ENCODE measurements around the gene COL23A1.
"Not testable (repeated sequence)": the region's sequence is repeated elsewhere in the genome, so short reads cannot be mapped to it uniquely, and the experiment has no call there.

Gene COL23A1

GRCh38 chr5:178237431-178238312 lies 352.5 kb downstream of the COL23A1 start:
- peak; percentile 55 for DNase-seq (ENCODE audit: low read depth)

- DNase-seq (ENCODE audit: low read depth), result no peak
These were observed 353.5 kb downstream of the COL23A1 start for GRCh38 chr5:178236679-178237078.

- no peak for DNase-seq (ENCODE audit: low read depth)
These were observed 354.1 kb downstream of the COL23A1 start for GRCh38 chr5:178236126-178236525.

- no peak for DNase-seq (ENCODE audit: low read depth)
These were observed 354.6 kb downstream of the COL23A1 start for GRCh38 chr5:178235588-178235974.

GRCh38 chr5:178234750-178235587 lies 355.2 kb downstream of the COL23A1 start:
- peak; percentile 29 for DNase-seq (ENCODE audit: low read depth)

- no peak for DNase-seq (ENCODE audit: low read depth)
These were observed 356.0 kb downstream of the COL23A1 start for GRCh38 chr5:178234121-178234749.

- no peak for DNase-seq (ENCODE audit: low read depth)
These were observed 357.2 kb downstream of the COL23A1 start for GRCh38 chr5:178232920-178233429.

GRCh38 chr5:178232124-178232919 lies 357.9 kb downstream of the COL23A1 start, which contains the start of gene PHYKPL:
PHYKPL (minus strand) TSS chr5:178232802; CDS start chr5:178232550, 252 bp downstream.
- DNase-seq (ENCODE audit: low read depth), result peak; percentile 32

- DNase-seq (ENCODE audit: low read depth), result no peak
These were observed 358.6 kb downstream of the COL23A1 start for GRCh38 chr5:178231539-178232123.

GRCh38 chr5:178230879-178231538 lies 359.2 kb downstream of the COL23A1 start:
- DNase-seq (ENCODE audit: low read depth), result peak; percentile 47

GRCh38 chr5:178229861-178230260 lies 360.3 kb downstream of the COL23A1 start:
- DNase-seq (ENCODE audit: low read depth), result no peak

GRCh38 chr5:178229111-178229510 lies 361.1 kb downstream of the COL23A1 start:
- DNase-seq (ENCODE audit: low read depth), result not testable (repeated sequence)

GRCh38 chr5:178228609-178229008 lies 361.6 kb downstream of the COL23A1 start:
- no peak for DNase-seq (ENCODE audit: low read depth)

- DNase-seq (ENCODE audit: low read depth), result no peak
These were observed 362.3 kb downstream of the COL23A1 start for GRCh38 chr5:178227929-178228328.

- no peak for DNase-seq (ENCODE audit: low read depth)
These were observed 363.0 kb downstream of the COL23A1 start for GRCh38 chr5:178227138-178227659.

GRCh38 chr5:178225174-178225573 lies 365.0 kb downstream of the COL23A1 start:
- no peak for DNase-seq (ENCODE audit: low read depth)

- no peak for DNase-seq (ENCODE audit: low read depth)
These were observed 365.8 kb downstream of the COL23A1 start for GRCh38 chr5:178224403-178224802.

GRCh38 chr5:178223828-178224335 lies 366.3 kb downstream of the COL23A1 start:
- DNase-seq (ENCODE audit: low read depth), result no peak

GRCh38 chr5:178223196-178223773 lies 366.9 kb downstream of the COL23A1 start:
- DNase-seq (ENCODE audit: low read depth), result no peak
